GM19463 (cell line): ENCODE data around the gene NEURL1.

ENCODE experiments used
- ATAC-seq: cut with Tn5 transposase; IDR thresholded peaks from one replicate; pipeline ENCODE4 v1.9.1; 2021; ENCODE audit warnings: mild to moderate bottlenecking, moderate library complexity; ENCODE audit not compliant: unreplicated experiment

The NEURL1 gene

DNA sequence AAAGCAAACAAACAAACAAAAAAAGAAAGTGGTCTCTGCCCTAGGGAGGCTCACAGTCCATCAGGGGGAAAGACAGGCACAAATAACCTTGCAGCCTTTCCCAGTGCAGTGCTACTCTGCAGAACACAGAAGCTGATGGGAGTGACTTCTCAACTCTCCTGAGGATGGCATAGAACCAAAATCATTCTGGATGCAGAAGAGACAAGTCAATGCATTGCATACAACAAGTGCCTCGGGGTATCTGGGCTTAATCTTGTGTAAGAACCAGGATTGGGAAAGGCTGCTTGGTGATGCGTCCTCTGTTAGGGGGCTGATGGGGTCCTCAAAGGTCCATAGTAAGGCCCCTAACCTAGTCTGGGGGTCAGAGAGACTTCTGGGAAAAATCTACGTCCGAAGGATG, 68.9 kb downstream of the NEURL1 start:
- no peak for ATAC-seq

DNA sequence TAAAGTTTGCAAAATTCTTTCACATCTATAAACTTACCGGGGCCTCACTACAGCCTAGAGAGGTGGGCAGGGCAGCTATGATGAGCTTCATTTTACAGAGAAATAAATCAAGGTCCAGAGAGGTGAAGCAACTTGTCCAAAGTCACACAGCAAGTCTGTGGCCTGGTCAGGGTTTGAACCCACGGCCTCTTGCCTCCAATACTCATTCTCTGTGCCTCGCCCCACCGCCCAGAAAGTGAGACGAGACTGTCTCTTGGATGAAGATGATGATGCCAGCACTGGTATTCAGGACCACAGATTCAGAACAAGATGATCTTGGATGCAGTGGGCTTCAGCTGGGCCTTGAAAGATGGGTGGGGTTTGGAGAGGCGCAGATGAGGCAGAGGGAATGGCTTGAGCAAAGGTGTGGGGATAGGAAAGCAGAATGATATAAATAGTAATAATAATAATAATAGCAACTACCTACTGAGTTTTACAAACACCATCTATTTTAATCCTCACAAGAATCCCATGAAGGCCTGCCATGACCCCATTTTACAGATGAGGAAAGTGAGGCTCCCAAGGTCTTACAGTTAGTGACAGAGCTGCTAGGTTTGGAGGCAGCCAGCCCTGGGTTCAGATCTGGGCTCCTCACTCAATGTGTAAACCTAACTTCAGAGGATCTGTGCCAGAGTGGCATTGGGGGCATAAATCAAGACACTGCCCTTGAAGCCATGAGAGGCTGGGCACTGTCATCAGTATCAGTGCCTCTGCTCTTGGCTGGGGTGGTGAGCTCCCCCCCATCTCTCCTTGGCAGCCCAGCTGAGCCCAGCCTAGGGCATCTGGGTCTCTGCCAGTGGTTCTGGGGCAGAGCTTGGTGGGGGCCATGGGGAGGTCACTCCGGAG, 70.0 kb downstream of the NEURL1 start:
- no peak for ATAC-seq

DNA sequence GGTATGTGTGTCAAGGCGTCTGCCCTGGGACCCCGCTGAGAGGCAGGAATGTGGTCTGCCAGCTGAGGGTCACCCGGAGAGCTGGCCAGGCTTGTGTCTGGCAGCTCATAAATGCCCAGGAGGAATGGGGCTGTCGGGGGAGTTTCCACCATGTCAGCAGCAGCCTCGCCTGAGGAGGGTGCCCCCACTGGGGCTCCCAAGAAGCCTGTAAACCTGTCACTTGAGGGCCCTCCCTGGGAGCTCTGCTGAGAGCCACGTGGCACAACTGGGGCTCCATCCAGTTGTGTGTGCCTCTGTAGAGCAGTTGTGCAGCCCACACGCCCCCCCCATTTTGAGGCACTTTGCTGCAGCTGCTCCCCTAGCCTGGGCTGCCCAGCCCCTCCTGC, 70.6 kb downstream of the NEURL1 start:
- ATAC-seq, result no peak

DNA sequence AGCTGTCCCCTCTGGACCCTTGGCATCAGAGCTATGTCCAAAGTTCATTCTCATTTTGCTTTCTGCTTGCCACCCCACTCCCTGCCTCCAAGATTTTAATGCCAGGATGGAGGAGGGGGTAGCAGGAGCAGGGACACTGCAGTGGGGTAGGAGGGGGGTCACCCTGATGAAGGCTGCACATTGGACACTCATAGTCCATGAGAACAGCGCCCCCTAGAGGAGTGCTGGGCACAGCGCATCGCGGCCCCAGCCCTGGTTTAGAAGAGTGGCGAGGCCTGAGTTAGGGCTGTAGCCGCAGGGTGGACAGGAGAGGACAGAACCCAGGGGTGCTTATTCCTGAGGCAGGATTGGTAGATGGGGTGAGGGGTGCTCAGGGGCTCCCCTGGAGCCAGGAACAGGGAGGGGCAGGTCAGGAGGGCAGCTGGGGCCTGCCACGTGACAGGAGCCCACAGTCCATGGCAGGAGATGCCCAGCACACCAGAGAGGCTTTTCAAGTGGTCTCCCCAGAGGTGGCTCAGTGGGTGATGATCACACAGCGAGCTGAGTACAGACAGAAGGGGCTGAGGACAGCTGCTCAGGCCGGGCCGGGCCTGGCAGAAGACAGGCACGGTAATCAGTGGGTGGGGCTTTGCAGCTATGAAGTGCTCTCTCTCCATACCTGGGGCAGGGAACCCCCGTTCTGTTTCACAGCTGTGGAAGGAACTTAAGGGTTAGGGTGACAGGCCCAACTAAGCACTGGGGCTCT, 71.4 kb downstream of the NEURL1 start:
- no peak for ATAC-seq

DNA sequence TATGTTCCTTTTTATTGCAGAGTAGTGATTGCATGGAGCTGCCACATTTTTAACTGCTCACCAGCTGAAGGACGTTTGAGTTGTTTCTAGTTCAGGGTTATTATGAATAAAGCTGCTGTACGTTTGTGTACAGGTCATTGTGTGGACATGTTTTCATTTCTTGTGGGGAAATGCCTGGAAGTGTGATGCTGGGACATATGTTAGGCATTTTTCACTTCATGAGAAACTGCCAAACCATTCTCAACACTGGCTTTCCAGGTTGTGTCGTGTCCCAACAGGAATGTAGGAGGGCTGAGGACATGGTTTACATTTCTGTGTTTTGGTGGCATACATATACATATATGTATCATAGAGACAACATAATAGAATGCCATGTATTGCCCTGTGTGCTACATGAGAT, 73.0 kb downstream of the NEURL1 start:
- ATAC-seq, result no peak

DNA sequence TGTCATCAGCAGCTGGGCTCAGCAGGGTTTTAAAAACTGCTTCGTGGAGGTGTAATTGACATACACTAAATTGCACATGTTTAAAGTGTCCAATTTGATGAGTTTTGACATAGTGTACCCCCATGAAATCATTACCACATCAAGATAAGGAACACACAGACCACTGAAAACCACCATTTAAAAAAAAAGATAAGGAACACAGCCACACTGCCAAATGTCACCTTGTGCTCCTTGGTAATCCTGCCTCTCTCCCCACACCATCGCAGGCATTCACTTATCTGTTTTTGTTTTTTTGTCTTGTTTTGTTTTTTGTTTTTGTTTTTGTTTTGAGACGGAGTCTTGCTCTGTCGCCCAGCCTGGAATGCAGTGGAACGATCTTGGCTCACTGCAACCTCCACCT, 75.0 kb downstream of the NEURL1 start:
- no peak for ATAC-seq

DNA sequence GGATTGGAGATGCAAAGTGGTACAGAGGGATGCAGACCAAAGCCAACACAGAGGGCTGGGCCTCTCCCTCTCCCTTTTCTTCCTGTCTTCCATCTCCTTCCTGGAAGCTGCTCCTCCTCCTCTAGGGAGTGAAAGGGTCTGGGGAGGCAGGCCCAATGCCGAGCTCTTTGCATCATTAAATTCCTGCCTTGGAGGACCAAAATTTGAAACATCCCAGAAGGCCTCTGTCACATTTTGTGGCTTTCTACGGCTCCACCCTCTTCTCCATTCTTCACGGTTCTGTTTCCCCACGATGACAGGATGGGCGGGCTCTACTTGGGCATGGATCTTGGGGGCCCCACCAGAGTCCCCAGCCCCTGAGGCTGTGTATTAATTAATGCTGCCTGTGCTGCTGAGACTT, 76.4 kb downstream of the NEURL1 start:
- ATAC-seq, result no peak

DNA sequence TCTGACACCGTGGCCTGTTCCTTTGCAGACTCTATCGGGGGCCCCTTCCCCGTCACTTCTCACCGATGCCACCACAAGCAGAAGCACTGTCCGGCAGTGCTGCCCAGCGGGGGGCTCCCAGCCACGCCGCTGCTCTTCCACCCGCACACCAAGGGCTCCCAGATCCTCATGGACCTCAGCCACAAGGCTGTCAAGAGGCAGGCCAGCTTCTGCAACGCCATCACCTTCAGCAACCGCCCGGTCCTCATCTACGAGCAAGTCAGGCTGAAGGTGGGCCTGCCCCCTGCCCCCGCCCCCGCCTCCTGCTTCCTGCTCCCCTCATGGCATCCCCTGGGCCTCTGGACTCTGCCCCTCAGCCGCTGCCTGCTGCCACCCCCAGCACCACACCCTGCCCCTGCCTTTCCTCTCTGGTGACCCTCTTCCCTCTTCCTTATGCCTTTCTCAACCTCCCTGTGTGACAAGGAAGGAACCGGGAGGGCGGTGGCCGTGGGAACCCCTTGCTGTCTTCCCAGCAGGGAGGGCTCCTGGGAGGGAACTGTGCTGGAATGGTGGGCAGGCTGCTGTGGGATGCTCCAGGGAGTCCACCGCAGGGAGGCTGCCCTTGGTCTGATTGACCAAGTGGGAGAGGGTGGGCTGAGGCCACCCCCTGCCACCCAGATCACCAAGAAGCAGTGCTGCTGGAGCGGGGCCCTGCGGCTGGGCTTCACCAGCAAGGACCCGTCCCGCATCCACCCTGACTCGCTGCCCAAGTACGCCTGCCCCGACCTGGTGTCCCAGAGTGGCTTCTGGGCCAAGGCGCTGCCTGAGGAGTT, 77.5 kb downstream of the NEURL1 start:
- no peak for ATAC-seq

DNA sequence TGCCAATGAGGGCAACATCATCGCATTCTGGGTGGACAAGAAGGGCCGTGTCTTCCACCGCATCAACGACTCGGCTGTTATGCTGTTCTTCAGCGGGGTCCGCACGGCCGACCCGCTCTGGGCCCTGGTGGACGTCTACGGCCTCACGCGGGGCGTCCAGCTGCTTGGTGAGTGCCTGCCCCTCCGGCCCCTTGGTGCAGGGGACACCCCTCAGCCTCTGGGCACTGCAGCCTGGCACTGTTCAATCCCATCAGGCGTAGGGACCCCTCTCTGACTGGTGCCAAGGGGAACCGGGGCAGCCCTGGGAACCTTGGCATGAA, 78.1 kb downstream of the NEURL1 start:
- ATAC-seq, result no peak

DNA sequence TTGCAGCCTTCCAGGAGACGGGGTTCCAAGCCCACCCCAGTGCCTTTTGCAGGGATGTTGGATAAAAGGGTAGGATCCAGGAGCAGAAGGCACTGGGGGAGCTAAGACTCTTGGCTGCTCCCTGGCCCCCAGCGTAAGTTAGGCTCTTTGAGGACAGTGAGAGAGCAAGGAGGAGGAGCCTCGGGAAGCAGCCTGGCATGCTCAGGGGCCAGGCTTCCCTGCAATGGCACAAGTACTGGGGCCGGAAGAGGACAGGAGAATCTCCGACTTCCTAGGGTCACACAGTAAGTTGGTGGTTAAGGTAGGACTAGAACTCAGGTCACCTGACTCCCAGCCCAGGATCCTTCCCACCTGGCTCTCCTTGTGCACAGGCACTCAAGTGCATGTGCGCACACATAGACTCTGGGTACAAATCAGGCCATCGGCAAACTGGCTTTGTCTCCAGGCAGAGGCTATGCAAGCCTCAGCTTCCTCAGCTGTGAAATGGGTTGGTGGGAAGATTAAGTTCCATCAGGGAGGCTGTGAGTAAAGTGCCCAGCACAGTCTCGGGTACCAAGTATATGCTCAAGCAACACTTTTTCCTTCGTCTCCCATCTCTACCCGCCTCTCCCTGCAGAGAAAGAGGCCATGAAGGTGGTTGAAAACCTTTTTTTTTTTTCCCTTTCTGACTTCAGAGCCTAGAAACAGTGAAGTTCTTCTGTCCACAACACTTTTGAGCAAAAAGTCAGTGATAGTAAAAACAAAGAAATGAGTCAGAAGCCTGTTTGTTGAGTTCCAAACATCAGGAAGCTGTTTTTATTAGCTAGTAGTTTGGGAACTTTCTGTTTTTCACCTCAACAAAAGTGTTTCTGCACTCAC, 79.1 kb downstream of the NEURL1 start:
- no peak for ATAC-seq

DNA sequence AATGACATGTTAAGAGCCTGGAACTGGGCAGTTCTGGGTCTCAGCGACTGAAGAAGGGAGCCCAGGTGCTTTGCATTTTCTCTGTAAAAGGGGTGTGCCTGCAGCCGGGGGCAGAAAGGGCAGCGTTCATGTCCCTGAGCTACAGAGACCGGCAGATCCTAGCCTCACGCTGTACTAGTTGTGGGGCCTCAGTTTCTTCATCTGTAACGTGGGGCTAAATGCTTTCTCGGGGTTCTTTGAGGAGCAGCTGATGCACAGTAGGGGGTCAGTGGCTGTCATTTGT, 79.6 kb downstream of the NEURL1 start:
- no peak for ATAC-seq

DNA sequence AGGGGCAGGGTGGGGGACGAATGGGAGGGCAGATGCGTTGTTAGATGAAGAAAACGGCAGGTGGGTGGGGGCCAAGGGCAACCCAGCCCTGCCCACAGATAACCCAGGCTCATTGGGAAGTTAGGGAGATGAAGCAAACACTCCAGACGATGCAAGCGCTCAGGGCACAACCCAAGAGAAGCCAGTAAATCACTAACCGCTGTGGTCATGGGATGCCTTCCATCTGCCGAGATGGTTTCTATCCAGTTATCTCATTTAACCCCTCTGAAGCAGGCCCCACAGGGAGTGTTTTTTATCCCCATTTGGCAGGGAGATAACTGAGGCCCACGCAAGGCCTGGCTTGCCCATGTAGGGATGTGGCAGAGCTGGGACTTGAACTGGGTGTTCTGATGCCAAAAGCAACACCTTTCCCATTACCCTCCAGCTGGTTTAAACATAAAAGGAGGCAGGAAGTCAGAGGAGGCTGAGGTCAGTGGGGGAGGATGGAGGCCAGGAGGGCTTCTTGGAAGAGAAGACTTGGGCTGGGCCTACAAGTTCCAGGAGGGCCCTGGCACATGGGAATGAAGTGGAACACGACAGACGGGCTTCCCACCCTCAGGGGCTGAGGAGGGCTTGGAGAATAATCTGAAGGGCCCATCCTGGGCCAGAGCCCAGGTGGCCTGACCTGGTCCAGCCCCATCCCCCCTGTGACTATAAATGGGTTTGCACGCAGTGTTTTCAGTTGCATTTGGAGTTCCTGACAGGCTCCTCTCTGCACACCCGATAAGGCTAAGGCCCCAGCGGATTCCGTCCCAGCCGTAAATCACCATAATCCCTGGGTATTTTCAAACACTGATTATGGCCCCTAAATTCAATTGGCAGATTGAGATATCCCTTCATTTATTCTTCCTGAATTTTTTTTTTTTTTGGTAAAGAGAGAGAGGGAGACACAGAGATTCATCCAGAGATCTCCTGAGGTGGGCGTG, 80.9 kb downstream of the NEURL1 start:
- ATAC-seq, result no peak

DNA sequence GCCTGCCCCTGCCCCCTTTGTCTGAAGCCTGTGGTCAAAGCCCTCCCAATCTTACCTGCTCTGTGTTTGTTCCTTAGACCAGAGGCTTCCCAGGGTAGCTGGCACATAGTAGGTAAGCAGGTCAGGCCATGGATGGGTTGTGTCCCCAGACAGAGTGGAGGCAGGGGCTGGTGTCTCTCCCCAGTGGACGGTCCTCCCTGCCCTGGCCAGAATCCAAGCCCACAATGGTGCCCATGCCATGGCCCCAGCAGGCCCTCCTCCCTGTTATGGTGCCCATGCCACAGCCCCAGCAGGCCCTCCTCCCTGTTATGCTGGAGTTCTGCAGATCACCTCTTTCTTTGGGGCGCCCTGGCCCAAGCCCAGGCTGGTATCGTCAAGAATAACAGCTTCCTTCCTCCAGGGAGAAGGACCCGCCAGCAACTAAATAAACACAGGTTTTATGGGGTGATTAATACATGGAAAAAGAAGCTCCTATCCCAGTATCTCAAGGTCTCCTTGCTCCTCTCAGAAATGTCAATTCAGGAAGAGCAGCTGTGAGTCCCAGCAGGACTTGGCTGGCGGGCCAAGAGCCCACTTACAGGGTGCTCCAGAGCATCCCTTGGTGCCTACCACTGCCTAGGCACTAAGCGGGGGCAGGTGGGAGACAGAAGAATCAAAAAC, 82.0 kb downstream of the NEURL1 start:
- ATAC-seq, result no peak

DNA sequence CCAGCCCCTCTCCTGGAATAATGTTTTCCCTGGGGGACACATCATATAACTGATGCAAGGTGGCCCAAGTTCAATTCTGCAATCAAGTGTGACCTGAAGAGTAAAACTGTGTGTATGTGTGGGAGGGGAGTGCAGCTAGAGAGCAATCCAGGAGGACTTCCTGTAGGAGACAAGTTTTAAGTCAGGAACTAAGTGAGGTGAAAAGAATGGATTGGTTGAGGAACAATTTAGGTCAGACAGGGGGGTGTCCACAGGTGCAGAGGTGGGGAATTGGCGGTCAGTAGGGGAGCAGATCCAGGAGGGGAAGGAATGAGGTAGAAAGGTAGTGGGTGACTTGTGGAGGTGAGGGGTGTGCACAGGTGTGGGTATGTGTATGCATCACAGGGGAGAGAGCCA, 82.6 kb downstream of the NEURL1 start:
- no peak for ATAC-seq

DNA sequence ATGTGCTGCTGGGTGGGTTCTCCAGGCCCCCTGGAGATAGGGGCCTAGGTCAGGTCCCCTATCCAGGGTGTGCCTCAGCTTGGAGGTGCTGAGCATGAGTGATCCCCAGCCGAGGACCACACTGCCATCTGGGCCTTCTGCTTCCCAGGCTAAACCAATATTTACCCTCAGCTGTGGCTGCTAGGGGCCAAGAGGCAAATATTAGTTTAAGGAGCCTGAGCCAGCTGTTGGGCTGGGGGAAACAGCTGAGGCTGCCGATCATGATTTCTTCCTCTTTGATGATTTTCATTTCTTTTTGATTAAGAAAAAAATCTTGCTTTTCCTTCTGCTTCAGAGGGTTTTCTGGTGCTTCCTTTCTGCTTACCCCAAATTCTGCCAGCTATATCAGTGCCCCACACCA, 83.4 kb downstream of the NEURL1 start:
- no peak for ATAC-seq

DNA sequence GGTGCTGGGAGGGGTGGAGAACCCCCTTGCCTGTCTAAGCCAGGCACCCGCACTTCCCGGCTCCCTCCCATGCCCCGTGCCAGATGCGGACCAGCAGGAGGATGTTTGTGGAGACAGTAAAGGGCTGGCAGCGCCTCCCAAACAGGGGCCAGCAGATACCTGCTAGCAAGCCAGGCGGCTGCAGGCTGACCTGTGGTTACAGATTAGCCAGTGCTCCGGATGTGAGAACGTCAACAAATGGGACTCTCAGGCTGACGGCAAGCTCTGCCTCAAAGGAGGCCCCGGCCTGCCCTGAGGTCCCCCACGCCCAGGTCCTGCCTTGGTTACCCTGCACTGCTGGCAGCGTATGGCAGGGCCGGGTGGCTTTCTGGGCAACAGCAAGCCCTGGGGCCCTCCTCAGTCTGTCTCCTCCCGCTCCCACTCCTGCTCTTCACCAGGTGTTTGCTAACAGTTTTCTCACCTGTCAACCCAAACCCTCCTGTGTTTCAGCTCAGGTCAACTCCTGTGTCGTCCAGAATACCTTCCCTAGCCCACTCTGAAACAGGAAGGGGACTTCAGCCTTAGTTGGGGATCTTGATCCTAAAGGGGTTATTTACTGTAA, 85.4 kb downstream of the NEURL1 start:
- ATAC-seq, result peak; percentile 86

DNA sequence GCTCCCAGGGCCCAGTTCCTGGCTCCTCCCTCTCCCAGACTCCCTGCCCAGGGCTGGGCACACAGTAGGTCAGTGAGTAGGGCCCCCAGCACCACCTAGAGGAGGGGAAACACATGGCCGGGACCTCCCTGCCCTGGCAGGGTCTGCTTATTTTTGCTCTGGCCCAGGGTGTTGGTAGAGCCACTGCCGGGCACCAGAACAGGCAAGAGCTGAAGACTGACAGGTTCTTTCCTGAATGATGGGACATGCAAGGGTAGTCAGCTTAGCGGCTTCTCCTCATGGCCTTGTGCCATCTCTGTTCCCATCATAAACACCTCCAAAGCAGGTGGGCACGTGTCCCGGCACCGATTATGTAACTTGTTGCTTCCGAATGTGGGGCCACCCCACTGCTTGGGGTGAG, 86.5 kb downstream of the NEURL1 start:
- no peak for ATAC-seq

DNA sequence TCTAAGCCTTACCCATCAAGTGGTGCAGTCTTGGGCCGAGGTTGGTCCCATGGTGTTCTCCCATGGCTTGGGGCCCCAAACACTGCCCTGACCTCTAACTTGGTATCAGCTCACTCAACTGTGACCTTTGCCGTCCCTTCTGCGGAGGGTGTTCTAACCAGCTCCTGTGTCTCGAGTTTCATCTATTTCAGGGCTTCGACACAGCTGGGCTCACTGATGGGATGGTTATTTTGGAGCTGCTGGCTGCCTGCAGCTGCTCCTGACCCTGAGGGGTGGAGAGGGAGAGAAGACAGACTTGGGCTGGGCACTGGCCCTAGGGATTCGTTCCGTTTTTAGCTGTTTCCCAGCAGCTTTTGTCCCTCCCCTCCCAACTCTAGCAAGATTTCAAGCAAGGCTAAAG, 86.9 kb downstream of the NEURL1 start:
- ATAC-seq, result no peak

DNA sequence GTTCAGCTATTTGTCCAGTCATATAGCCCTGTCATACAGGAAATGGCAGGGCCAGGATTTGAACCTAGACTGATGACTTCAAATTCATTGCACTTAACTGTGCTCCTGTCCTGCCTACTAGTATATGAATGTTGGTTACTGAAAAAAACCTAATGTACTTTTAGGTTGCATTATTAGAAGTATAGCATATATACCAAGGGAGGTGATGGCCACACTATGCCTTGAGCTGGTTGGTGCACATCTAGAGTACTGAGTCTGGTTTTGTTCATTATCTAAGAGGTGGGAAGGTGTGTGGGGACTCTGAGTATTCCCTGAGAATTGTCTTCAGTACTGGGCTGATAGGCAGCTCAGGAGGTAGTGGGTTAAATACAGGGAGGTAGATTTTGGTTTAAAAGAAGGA, 88.0 kb downstream of the NEURL1 start:
- no peak for ATAC-seq
